Measurements from ENCODE around the gene DGUOK. TPM values are rescaled to one million over a fixed set of nuclear protein-coding genes. Genes with fewer than 3 reads are reported as not detected.

The DGUOK gene
- total and polyA plus RNA-seq, 5 donors: 20.2 to 47.4 (median 26.7) TPM

DNA sequence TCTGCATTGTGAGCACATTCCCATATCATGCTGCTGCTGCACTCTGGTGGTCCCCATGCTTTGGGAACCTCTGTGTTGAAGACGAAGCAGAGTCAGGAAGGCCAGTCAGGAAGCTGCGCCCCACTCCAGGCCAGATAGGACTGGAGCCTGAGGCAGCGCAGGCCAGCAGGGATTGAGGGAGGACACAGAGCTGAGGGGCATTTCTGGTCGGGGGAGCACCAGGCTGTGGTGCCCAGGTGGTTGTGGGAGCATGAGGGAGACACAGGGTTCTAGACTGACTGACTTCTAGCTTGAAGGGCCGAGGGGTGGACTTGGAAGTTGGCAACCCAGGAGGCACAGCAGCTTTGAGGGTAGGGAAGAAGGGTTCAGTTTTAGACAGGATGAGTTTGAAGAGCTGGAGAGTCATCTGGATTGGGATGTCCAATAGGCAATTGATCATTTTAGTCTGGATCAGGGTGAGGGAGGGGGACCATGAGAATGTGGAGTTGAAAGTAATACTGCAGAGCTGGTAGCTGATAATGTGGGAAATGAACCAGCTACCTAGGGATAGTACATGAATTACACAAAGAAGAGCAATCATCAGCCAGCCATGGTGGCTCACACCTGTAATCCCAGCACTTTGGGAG lies 35.3 kb upstream of the DGUOK start:
- no peak for ATAC-seq
- Histone ChIP-seq H3K4me3 (ENCODE audit: low read length) (no peak overlapping the region), H3K27me3 (ENCODE audit: control insufficient read depth, insufficient read depth) (no peaks in the 10 kb centered on the region), H3K4me1 (ENCODE audit: control insufficient read depth, insufficient read depth, low read length) (no peaks in the 10 kb centered on the region), H3K9me3 (ENCODE audit: control insufficient read depth, low read length) (no peaks in the 10 kb centered on the region), H3K27ac (ENCODE audit: low read length) (no peak overlapping the region)
- no peak for DNase-seq
- intact Hi-C loops (cut with DNase I): no loop called here
- WGBS: 86% methylated on average over 5 of the region's 5 CpGs

DNA sequence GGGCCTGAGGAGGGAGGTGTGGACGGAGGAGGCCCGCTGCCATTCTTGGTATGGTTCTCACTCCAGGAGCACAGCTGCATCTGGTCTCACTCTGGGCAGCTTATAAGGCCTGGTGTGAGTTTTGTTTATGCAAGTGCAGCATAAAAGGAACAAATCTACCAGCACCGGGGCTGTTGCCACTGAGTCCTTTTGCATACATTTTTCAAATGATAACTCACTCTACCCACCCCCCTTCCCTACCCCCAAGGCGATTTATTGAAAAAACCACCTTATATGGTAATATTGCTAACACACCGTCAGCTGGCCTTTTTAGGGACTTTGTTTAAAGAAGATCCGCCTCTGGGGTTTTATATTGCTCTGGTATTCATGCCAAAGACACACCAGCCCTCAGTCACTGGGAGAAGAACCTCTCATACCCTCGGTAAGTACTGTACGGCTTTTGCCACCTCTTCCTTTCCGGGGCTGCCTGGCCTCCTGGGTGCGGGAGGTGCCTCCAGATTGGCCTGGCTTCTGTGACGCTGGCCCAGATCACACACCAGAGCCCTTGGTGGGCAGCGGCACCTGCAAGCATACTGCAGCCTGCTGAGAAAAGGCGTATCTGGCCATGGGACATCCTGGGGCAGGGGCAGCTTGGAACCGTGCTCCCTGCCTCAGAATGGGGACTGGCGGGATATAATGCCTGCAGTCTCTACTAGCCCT lies 33.9 kb upstream of the DGUOK start, which contains the start of gene ACTG2:
TSS of gene ACTG2 (plus strand) at position 378 of the 699 bp plus-strand sequence. CDS start 8,304 bp downstream, outside the sequence.
- no peaks in the 10 kb centered on the region for H3K4me1 ChIP-seq (ENCODE audit: control insufficient read depth, insufficient read depth, low read length)
- intact Hi-C loops (cut with DNase I): no loop called here
- no peak for DNase-seq
- no peaks in the 10 kb centered on the region for H3K9me3 ChIP-seq (ENCODE audit: control insufficient read depth, low read length)
- no peaks in the 10 kb centered on the region for H3K27me3 ChIP-seq (ENCODE audit: control insufficient read depth, insufficient read depth)
- WGBS: 78% methylated on average over 15 of the region's 15 CpGs
- no peak within 1 kb of the TSS for H3K4me3 ChIP-seq (ENCODE audit: low read length)
- ATAC-seq: peak in 1 of 2 donors; percentile 39
- H3K27ac ChIP-seq (ENCODE audit: low read length): no peak within 1 kb of the TSS

DNA sequence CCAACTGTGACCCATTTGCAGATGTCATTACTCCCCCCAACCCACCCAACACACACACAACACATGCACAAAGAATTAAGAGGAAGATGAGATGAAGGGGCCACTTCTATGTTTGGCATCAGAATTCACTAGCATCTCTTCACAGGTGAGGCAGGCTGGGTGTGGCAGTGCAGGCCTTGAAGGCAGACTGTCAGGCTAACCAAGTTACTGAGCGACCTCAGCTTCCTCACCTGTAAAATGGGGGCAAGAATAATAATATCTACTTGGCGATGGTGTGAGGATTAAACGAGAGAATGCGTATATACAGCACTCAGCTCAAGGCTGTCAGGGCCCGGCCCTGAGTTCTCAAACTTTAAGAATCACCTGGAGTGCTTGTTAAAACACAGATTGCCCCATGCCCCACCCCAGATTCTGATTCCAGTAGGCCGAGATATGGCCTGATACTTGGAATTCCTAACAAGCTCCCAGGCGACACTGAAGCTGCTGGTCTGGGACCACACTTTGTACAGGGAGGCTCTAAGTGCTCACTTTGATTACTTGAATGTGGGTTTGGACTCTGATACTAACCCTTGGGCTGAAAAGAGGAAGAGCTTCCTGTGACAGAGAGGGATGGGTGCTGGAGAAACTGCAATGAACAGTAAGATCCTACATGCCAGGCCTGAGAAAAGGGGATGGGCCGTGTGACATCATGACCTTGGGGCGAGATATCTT lies 32.8 kb upstream of the DGUOK start:
- H3K27ac ChIP-seq (ENCODE audit: low read length): no peak overlapping the region
- H3K9me3 ChIP-seq (ENCODE audit: control insufficient read depth, low read length): no peaks in the 10 kb centered on the region
- WGBS: 91% methylated on average over 9 of the region's 9 CpGs
- H3K27me3 ChIP-seq (ENCODE audit: control insufficient read depth, insufficient read depth): no peaks in the 10 kb centered on the region
- intact Hi-C loops (cut with DNase I): no loop called here
- no peak overlapping the region for H3K4me3 ChIP-seq (ENCODE audit: low read length)
- DNase-seq (no peak), ATAC-seq (no peak)
- H3K4me1 ChIP-seq (ENCODE audit: control insufficient read depth, insufficient read depth, low read length): no peaks in the 10 kb centered on the region

DNA sequence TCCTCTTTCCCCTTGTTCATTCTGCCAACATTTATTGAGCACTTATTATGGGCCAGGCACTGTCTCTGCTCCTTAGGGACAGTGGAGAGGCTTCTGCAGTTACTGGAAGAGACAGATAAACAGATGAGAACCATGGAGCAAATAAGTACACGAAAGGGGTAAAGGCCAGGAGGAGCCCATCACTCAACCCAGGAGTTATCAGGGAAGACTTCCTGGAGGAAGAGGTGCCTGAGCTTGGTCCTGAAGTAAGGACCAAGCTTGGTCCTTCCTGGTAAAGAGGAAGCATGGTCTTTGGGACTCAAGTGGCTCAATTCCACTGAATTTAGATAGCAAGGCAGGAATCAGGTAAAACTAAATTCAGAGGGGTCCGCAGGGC lies 32.2 kb upstream of the DGUOK start:
- WGBS: 89% methylated on average over 2 of the region's 2 CpGs
- no peak overlapping the region for H3K27ac ChIP-seq (ENCODE audit: low read length)
- intact Hi-C loops (cut with DNase I): no loop called here
- no peak overlapping the region for H3K4me3 ChIP-seq (ENCODE audit: low read length)
- H3K9me3 ChIP-seq (ENCODE audit: control insufficient read depth, low read length): no peaks in the 10 kb centered on the region
- no peaks in the 10 kb centered on the region for H3K4me1 ChIP-seq (ENCODE audit: control insufficient read depth, insufficient read depth, low read length)
- ATAC-seq (no peak), DNase-seq (no peak)
- no peaks in the 10 kb centered on the region for H3K27me3 ChIP-seq (ENCODE audit: control insufficient read depth, insufficient read depth)

DNA sequence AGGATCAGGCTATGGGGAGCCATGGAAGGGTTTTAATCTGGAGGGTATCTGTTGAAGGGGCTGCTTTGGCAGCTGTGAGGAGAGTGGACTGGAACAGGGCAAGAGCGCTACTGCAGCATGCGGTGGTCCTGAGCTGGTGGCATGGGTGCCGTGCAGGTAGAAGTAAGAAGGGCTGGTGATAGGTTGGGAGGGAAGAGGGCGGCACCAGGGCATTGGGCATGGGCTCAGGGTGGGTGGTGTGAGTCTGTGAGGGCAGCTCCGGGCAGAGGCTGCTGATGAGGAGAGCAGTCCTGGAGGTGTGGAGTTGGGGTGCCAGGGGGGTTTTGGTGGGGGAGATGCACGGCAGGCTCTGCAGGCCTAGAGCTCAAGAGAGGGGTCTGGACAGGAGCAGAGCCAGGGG lies 31.8 kb upstream of the DGUOK start:
- H3K4me1 ChIP-seq (ENCODE audit: control insufficient read depth, insufficient read depth, low read length): no peaks in the 10 kb centered on the region
- 81% methylated on average over 6 of the region's 6 CpGs for WGBS
- DNase-seq (no peak), ATAC-seq (no peak)
- no peaks in the 10 kb centered on the region for H3K9me3 ChIP-seq (ENCODE audit: control insufficient read depth, low read length)
- no peak overlapping the region for H3K27ac ChIP-seq (ENCODE audit: low read length)
- no peaks in the 10 kb centered on the region for H3K27me3 ChIP-seq (ENCODE audit: control insufficient read depth, insufficient read depth)
- H3K4me3 ChIP-seq (ENCODE audit: low read length): no peak overlapping the region
- intact Hi-C loops (cut with DNase I): no loop called here

DNA sequence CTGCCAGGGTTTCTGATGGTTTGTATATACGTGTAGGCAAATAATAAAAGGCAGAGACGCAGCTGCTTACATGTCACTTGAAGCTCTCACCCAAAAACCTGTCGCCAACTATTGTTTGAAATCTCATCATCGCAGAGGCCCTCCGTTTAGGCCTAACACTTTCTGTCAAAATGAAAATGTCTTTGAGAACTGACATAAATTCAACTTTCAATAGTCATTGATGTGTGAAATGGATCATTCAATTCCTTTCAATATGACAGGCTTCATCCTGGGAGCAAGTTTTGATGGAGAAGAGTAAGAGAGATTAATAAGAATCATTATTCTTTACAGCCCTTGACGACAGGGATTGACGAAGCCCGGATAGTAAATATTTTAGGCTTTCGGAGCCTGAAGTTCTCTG lies 31.2 kb upstream of the DGUOK start:
- no peaks in the 10 kb centered on the region for H3K27me3 ChIP-seq (ENCODE audit: control insufficient read depth, insufficient read depth)
- intact Hi-C loops (cut with DNase I): no loop called here
- DNase-seq (no peak), ATAC-seq (no peak)
- H3K27ac ChIP-seq (ENCODE audit: low read length): no peak overlapping the region
- WGBS: 60% methylated on average over 9 of the region's 9 CpGs
- no peaks in the 10 kb centered on the region for H3K4me1 ChIP-seq (ENCODE audit: control insufficient read depth, insufficient read depth, low read length)
- H3K9me3 ChIP-seq (ENCODE audit: control insufficient read depth, low read length): no peaks in the 10 kb centered on the region
- no peak overlapping the region for H3K4me3 ChIP-seq (ENCODE audit: low read length)

DNA sequence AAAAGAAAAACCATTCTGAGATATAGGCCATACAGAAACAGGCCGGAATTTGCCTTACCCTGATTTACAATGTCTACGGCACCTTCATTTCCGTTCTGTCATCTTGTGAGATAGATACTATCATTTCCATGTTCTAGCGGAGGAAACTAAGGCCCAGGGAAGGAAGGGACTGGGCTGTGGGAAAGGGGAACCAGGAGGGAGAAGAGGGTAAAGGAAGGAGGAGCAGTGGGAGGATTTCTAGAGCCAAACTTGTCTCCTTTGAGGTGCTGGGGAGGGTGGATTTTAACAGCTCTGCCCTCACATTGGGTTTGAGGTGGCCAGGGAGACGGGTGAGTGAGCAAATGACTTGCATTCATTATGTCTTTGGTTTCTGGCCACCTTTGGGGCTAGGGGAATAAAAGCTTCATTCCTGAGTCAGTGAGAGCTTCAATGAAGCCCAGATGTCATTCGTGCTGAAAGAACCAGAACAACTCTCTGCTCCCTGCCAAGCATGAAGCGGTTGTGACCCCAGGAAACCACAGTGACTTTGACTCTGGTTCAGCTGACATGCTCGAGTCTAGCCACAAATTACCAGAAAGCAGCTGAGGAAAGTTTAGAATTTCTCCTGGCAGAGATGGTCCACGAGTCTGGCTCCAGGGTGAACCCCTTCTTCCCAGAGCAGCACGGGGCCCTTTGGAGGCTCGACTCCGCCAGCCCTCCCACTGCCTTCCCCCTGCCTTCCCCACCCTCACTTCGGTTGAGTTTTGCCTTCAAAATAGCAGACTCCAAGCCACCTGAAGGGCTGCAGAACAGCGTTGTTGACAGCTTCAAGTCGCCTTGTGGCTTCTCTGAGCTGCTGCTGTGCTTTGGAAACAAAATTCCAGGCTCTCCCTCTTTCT lies 30.1 kb upstream of the DGUOK start:
- DNase-seq (no peak), ATAC-seq (no peak)
- Histone ChIP-seq H3K27ac (ENCODE audit: low read length) (no peak overlapping the region), H3K27me3 (ENCODE audit: control insufficient read depth, insufficient read depth) (no peaks in the 10 kb centered on the region), H3K4me1 (ENCODE audit: control insufficient read depth, insufficient read depth, low read length) (no peaks in the 10 kb centered on the region), H3K4me3 (ENCODE audit: low read length) (no peak overlapping the region), H3K9me3 (ENCODE audit: control insufficient read depth, low read length) (no peaks in the 10 kb centered on the region)
- intact Hi-C loops (cut with DNase I): no loop called here
- 57% methylated on average over 15 of the region's 15 CpGs for WGBS

DNA sequence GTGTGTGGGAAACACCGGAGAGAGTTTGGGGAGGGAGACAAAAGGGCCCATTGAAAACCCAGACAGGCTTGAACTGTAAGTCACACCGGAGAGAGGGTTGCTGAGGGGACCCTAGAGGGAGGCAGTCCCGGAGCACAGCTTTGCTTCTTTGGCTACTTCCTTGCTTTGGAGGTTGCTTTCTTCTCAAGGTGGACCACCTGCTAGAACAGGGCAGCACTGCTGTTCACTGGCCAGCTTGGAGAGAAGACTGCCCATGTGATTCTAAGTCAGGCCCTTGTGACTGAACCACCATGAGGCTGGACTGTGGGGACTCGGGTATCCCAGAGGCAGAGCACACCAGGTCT lies 29.5 kb upstream of the DGUOK start:
- Histone ChIP-seq H3K4me3 (ENCODE audit: low read length) (no peak overlapping the region), H3K4me1 (ENCODE audit: control insufficient read depth, insufficient read depth, low read length) (no peaks in the 10 kb centered on the region), H3K27me3 (ENCODE audit: control insufficient read depth, insufficient read depth) (no peaks in the 10 kb centered on the region), H3K9me3 (ENCODE audit: control insufficient read depth, low read length) (no peaks in the 10 kb centered on the region), H3K27ac (ENCODE audit: low read length) (no peak overlapping the region)
- DNase-seq (no peak), ATAC-seq (peak in 1 of 2 donors; percentile 9)
- WGBS: 75% methylated on average over 4 of the region's 4 CpGs
- intact Hi-C loops (cut with DNase I): no loop called here

DNA sequence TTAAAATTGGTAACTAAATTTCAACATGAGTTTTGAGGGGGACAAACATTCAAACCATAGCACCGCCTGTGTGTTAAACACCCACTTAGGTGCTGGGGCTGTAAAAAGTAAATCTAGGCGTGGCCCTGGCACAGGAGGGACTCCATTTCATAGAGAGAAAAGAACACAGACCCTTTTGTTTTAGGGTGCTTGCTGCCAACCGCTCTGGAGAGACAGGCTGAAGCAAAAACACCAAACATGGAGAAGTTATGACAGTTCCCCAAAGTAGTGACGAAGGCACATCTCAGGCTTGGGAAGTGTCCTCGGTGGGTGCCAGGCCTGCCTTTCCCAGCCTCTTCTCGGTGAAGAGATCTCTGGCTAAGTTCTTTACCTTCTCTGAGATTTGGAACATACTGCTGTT lies 28.7 kb upstream of the DGUOK start:
- H3K9me3 ChIP-seq (ENCODE audit: control insufficient read depth, low read length): no peaks in the 10 kb centered on the region
- H3K4me3 ChIP-seq (ENCODE audit: low read length): no peak overlapping the region
- H3K27ac ChIP-seq (ENCODE audit: low read length): no peak overlapping the region
- H3K4me1 ChIP-seq (ENCODE audit: control insufficient read depth, insufficient read depth, low read length): no peaks in the 10 kb centered on the region
- intact Hi-C loops (cut with DNase I): no loop called here
- no peaks in the 10 kb centered on the region for H3K27me3 ChIP-seq (ENCODE audit: control insufficient read depth, insufficient read depth)
- no peak for DNase-seq
- WGBS: 75% methylated on average over 6 of the region's 6 CpGs
- no peak for ATAC-seq

DNA sequence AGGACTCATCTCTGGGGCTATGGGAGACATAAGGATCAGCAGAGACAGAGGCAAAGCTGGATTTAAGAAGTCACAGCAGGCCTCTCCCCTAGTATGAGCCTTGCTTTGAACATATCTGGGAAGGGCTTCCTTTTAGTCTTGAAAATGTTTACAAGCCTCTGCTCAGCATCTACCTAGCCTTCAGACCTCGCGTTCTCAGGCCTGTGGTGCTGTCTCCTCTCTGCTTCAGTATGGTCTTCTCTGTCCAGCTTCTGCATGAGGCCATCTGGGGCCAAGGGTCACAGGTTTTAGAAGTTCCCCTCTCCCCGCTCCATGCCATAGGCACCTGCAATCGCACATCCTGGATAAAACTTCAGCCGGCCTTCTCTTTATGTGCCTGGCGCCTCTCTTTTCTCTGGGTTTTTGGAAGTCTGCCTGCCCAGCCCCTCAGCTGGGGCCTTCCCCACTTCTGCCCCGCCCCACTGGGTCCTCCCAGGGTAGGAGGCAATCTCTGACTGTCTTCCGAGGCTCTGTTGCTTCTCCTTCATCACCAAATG lies 26.8 kb upstream of the DGUOK start:
- Histone ChIP-seq H3K4me1 (ENCODE audit: control insufficient read depth, insufficient read depth, low read length) (no peaks in the 10 kb centered on the region), H3K27ac (ENCODE audit: low read length) (no peak overlapping the region), H3K9me3 (ENCODE audit: control insufficient read depth, low read length) (no peaks in the 10 kb centered on the region), H3K27me3 (ENCODE audit: control insufficient read depth, insufficient read depth) (no peaks in the 10 kb centered on the region), H3K4me3 (ENCODE audit: low read length) (no peak overlapping the region)
- 82% methylated on average over 8 of the region's 8 CpGs for WGBS
- no peak for DNase-seq
- no peak for ATAC-seq
- intact Hi-C loops (cut with DNase I): no loop called here

All from right cardiac atrium (tissue), 5 donors.